ENCODE measurements around the gene LINC00305. TPM values are rescaled to one million over a fixed set of nuclear protein-coding genes. Genes with fewer than 3 reads are reported as not detected.
A peak's percentile ranks its signal among the peaks of the same experiment; 100 is the strongest.

Gene LINC00305
- total RNA-seq, 1 donor from 2014 or later, result not detected

GRCh38 chr18:64134044-64134747, 14.7 kb downstream of the LINC00305 start:
- Mint-ChIP-seq H3K4me3 (no peak overlapping the region), H3K36me3 (no peaks in the 10 kb centered on the region)

GRCh38 chr18:64132871-64133270, 16.0 kb downstream of the LINC00305 start:
- TF ChIP-seq CTCF (conservative IDR thresholded peaks at IDR 0.05), result no peak
- no peaks in the 10 kb centered on the region for H3K9me3 Mint-ChIP-seq
- peaks cover 9% of the 10 kb centered on the region for H3K4me1 Mint-ChIP-seq (ENCODE audit: unreplicated experiment)
- DNase-seq (ENCODE audit: extremely low spot score, unreplicated experiment), result no peak
- H3K27me3 Mint-ChIP-seq, result no peaks in the 10 kb centered on the region
- H3K27ac Mint-ChIP-seq, result no peak overlapping the region
- H3K36me3 Mint-ChIP-seq, result no peaks in the 10 kb centered on the region
- no peak overlapping the region for H3K4me3 Mint-ChIP-seq

More at GRCh38 chr18:64134044-64134747, 14.7 kb downstream of the LINC00305 start:
- peak overlapping the region; percentile 30 for H3K27ac Mint-ChIP-seq
- TF ChIP-seq CTCF (conservative IDR thresholded peaks at IDR 0.05), result no peak
- peaks cover 19% of the 10 kb centered on the region for H3K4me1 Mint-ChIP-seq (ENCODE audit: unreplicated experiment)
- H3K27me3 Mint-ChIP-seq, result peaks cover 5% of the 10 kb centered on the region
- no peaks in the 10 kb centered on the region for H3K9me3 Mint-ChIP-seq
- DNase-seq (ENCODE audit: extremely low spot score, unreplicated experiment), result no peak

GRCh38 chr18:64131314-64131713, 17.6 kb downstream of the LINC00305 start:
- no peak for DNase-seq (ENCODE audit: extremely low spot score, unreplicated experiment)
- Mint-ChIP-seq H3K27ac (no peak overlapping the region), H3K27me3 (no peaks in the 10 kb centered on the region), H3K4me1 (ENCODE audit: unreplicated experiment) (peaks cover 9% of the 10 kb centered on the region), H3K9me3 (no peaks in the 10 kb centered on the region), H3K36me3 (no peaks in the 10 kb centered on the region), H3K4me3 (no peak overlapping the region)
- no peak for TF ChIP-seq CTCF (conservative IDR thresholded peaks at IDR 0.05)

- no peaks in the 10 kb centered on the region for H3K36me3 Mint-ChIP-seq
These were observed 21.7 kb downstream of the LINC00305 start for GRCh38 chr18:64127172-64127571.

GRCh38 chr18:64119916-64120315, 29.0 kb downstream of the LINC00305 start:
- no peak overlapping the region for H3K27ac Mint-ChIP-seq
- no peaks in the 10 kb centered on the region for H3K9me3 Mint-ChIP-seq
- no peaks in the 10 kb centered on the region for H3K27me3 Mint-ChIP-seq
- H3K4me1 Mint-ChIP-seq (ENCODE audit: unreplicated experiment), result no peaks in the 10 kb centered on the region
- DNase-seq (ENCODE audit: extremely low spot score, unreplicated experiment), result no peak
- peak; percentile 61 for TF ChIP-seq CTCF (conservative IDR thresholded peaks at IDR 0.05)
- H3K36me3 Mint-ChIP-seq, result no peaks in the 10 kb centered on the region
- H3K4me3 Mint-ChIP-seq, result no peak overlapping the region

More at GRCh38 chr18:64127172-64127571, 21.7 kb downstream of the LINC00305 start:
- no peak overlapping the region for H3K4me3 Mint-ChIP-seq
- H3K9me3 Mint-ChIP-seq, result no peaks in the 10 kb centered on the region
- no peaks in the 10 kb centered on the region for H3K27me3 Mint-ChIP-seq
- H3K27ac Mint-ChIP-seq, result no peak overlapping the region
- no peaks in the 10 kb centered on the region for H3K4me1 Mint-ChIP-seq (ENCODE audit: unreplicated experiment)
- no peak for DNase-seq (ENCODE audit: extremely low spot score, unreplicated experiment)
- no peak for TF ChIP-seq CTCF (conservative IDR thresholded peaks at IDR 0.05)
